AG04450 (cell line): Measurements from ENCODE around the gene NPTX1. TPM values are rescaled to one million over a fixed set of nuclear protein-coding genes. Genes with fewer than 3 reads are reported as not detected.

Source experiments
- CTCF ChIA-PET: fragments of 300-600, 350-600 bp; formaldehyde crosslinking; extraction: SDS; loops from one replicate; lab custom pipeline; 2022; ENCODE audit warnings: antibody characterized with exemption, inconsistent platforms; lab: Charles Lee
- POLR2A ChIA-PET: fragments of 350-600 bp; formaldehyde crosslinking; extraction: SDS; loops from one replicate; lab custom pipeline; 2021; ENCODE audit warnings: antibody characterized with exemption, inconsistent platforms; lab: Yijun Ruan, JAX
- DNase-seq: peaks from one replicate; pipeline ENCODE4 v3.0.0-alpha.2; 2011; ENCODE audit warnings: low read depth, low spot score
- H3K27ac ChIP-seq: one replicate; pipeline ENCODE4 v1.5.1; 2012; ENCODE audit warnings: low read depth, low read length, control low read depth
- H3K27me3 ChIP-seq: one replicate; pipeline ENCODE4 v1.6.0; 2012; ENCODE audit warnings: low read length; ENCODE audit not compliant: control insufficient read depth, insufficient read depth
- H3K4me3 ChIP-seq: 2 replicates; pipeline ENCODE4 v1.5.1; 2011; ENCODE audit warnings: mild to moderate bottlenecking, low read depth, low read length, control low read depth
- H3K9me3 ChIP-seq: 2 replicates; pipeline ENCODE4 v1.5.1; 2012; ENCODE audit warnings: low read length; ENCODE audit not compliant: control insufficient read depth, insufficient read depth
- CTCF ChIP-seq: IDR thresholded peaks from 2 replicates; pipeline ENCODE4 v1.5.1; 2011; ENCODE audit warnings: low read depth, low read length, control low read depth, inconsistent platforms
- polyA plus RNA-seq: library from polyadenylated mRNA; depleted of rRNA; stranded (reverse); fragments of >200 nt; gene quantifications from 2 replicates; pipeline ENCODE4 v1.2.3, GENCODE V29; 2011

NPTX1 gene
- polyA plus RNA-seq, 1 experiment, result 6.5 TPM

DNA sequence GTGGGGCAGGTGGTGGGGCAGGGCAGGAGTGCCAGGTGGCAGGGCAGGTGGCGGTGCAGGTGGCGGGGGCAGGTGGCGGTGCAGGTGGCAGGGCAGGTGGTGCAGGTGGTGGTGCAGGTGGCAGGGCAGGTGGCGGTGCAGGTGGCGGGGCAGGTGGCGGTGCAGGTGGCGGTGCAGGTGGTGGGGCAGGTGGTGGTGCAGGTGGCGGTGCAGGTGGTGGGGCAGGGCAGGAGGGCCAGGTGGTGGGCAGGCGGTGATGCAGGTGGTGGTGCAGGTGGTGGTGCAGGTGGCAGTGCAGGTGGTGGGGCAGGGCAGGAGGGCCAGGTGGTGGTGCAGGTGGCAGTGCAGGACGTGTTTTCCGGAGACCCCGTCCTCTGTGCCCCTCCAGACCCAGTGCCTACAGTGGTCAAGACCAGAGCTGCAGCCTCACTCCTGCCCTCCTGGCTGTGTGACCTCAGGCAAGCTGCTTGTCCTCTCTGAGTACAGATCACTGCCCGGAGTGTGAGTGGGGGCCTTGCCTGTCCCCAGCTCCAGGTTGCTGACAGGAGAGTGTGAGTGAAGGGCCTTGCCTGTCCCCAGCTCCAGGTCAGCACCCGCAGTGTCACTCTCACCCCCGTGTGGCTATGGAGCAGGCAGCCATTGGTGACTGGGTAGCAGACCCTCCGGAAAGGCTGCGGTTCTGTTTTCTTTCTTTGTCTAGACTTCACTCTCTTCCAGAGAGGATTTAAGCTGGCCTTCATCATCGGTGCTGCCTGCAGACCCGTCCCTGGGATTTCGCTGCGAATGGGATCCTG is 16.1 kb upstream of the NPTX1 start:
- no peaks in the 10 kb centered on the region; the same call in 1 of the 2 replicates for H3K9me3 ChIP-seq
- H3K27me3 ChIP-seq, result peaks cover 21% of the 10 kb centered on the region
- no peak for TF ChIP-seq CTCF
- H3K4me3 ChIP-seq, result no peak overlapping the region
- no peak overlapping the region for H3K27ac ChIP-seq
- no peak for DNase-seq
- POLR2A ChIA-PET, result no interaction called here
- CTCF ChIA-PET, result no interaction called here

GRCh38 chr17:80491478-80492342 is 15.3 kb upstream of the NPTX1 start:
- CTCF ChIA-PET, result no interaction called here
- POLR2A ChIA-PET, result no interaction called here

GRCh38 chr17:80487511-80487910 is 11.1 kb upstream of the NPTX1 start:
- no peak for DNase-seq
- ChIA-PET CTCF (no interaction called here), POLR2A (interaction anchor here (0.7 kb wide), 1 partner anchor 33 kb away, joined by 3 read pairs; no protein-coding TSS in a partner anchor)
- Histone ChIP-seq H3K9me3 (no peaks in the 10 kb centered on the region), H3K27me3 (peaks cover 40% of the 10 kb centered on the region), H3K27ac (no peak overlapping the region), H3K4me3 (no peak overlapping the region)
- TF ChIP-seq CTCF, result no peak

More at GRCh38 chr17:80491478-80492342, 15.3 kb upstream of the NPTX1 start:
- Histone ChIP-seq H3K27me3 (peaks cover 29% of the 10 kb centered on the region), H3K27ac (no peak overlapping the region), H3K9me3 (no peaks in the 10 kb centered on the region; the same call in 1 of the 2 replicates), H3K4me3 (no peak overlapping the region)
- TF ChIP-seq CTCF, result no peak
- DNase-seq, result no peak

DNA sequence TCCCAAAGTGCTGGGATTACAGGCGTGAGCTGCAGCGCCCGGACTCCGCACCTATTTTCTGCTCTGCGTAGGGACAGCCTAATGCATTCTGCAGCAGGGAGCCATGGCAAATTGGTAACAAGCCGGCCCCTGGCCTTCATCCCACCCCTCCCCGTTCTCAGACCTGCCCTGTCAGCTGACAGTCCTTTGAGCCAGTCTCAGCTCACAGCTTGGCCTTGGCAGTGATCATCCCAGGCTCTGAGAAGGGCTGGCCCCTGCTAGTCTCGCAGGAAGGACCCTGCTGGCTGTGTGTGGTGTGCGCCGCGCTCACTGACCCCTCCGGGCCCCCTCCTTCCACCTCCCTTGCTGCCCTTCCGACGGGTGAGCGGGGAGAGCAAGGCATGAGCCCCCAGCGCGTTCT is 10.3 kb upstream of the NPTX1 start:
- no peak for TF ChIP-seq CTCF
- CTCF ChIA-PET, result no interaction called here
- Histone ChIP-seq H3K4me3 (no peak overlapping the region), H3K9me3 (no peaks in the 10 kb centered on the region; the same call in 1 of the 2 replicates), H3K27me3 (peaks cover 47% of the 10 kb centered on the region), H3K27ac (no peak overlapping the region)
- POLR2A ChIA-PET, result interaction anchor here (0.7 kb wide), 1 partner anchor 32 kb away, joined by 3 read pairs; no protein-coding TSS in a partner anchor
- no peak for DNase-seq
